ENCODE measurements around the gene NFIB.

Gene NFIB

GRCh38 chr9:14092344-14092743 lies 221.6 kb downstream of the NFIB start:
- no peak for TF ChIP-seq CTCF (IDR thresholded peaks at IDR 0.05; ENCODE audit: insufficient read depth, low read length, missing control alignments)
- CTCF ChIA-PET = no interaction called here
- POLR2A ChIA-PET = no interaction called here
- DNase-seq (ENCODE audit: low read depth, low spot score) = no peak
- H3K4me3 ChIP-seq (ENCODE audit: low read depth, low read length) = no peak overlapping the region

GRCh38 chr9:14089051-14089803 lies 224.7 kb downstream of the NFIB start:
- ChIA-PET CTCF (no interaction called here), POLR2A (no interaction called here)
- TF ChIP-seq CTCF (IDR thresholded peaks at IDR 0.05; ENCODE audit: insufficient read depth, low read length, missing control alignments) = no peak
- no peak for DNase-seq (ENCODE audit: low read depth, low spot score)
- H3K4me3 ChIP-seq (ENCODE audit: low read depth, low read length) = no peak overlapping the region

GRCh38 chr9:14087576-14087975 lies 226.4 kb downstream of the NFIB start:
- ChIA-PET CTCF (no interaction called here), POLR2A (no interaction called here)
- H3K4me3 ChIP-seq (ENCODE audit: low read depth, low read length) = no peak overlapping the region
- no peak for TF ChIP-seq CTCF (IDR thresholded peaks at IDR 0.05; ENCODE audit: insufficient read depth, low read length, missing control alignments)
- no peak for DNase-seq (ENCODE audit: low read depth, low spot score)

GRCh38 chr9:14086495-14086894 lies 227.4 kb downstream of the NFIB start:
- POLR2A ChIA-PET = no interaction called here
- no peak for DNase-seq (ENCODE audit: low read depth, low spot score)
- no peak for TF ChIP-seq CTCF (IDR thresholded peaks at IDR 0.05; ENCODE audit: insufficient read depth, low read length, missing control alignments)
- no peak overlapping the region for H3K4me3 ChIP-seq (ENCODE audit: low read depth, low read length)
- CTCF ChIA-PET = no interaction called here

GRCh38 chr9:14085810-14086209 lies 228.1 kb downstream of the NFIB start:
- DNase-seq (ENCODE audit: low read depth, low spot score) = no peak
- ChIA-PET CTCF (no interaction called here), POLR2A (no interaction called here)
- no peak for TF ChIP-seq CTCF (IDR thresholded peaks at IDR 0.05; ENCODE audit: insufficient read depth, low read length, missing control alignments)
- H3K4me3 ChIP-seq (ENCODE audit: low read depth, low read length) = no peak overlapping the region

- POLR2A ChIA-PET = no interaction called here
- no peak for DNase-seq (ENCODE audit: low read depth, low spot score)
- no peak for TF ChIP-seq CTCF (IDR thresholded peaks at IDR 0.05; ENCODE audit: insufficient read depth, low read length, missing control alignments)
- CTCF ChIA-PET = interaction anchor here (1.0 kb wide), 1 partner anchor 315 kb away, joined by 3 read pairs; no protein-coding TSS in a partner anchor
- no peak overlapping the region for H3K4me3 ChIP-seq (ENCODE audit: low read depth, low read length)
These were observed 229.1 kb downstream of the NFIB start for GRCh38 chr9:14084867-14085266.

Data from AG04449 (cell line).